GM23248 (cell line): ENCODE measurements around the gene DPH1.

Source experiments
- EZH2 ChIP-seq: fragments of 200-600 bp; sonication (generic); IDR thresholded peaks from 2 replicates; pipeline ENCODE4 v1.6.1; 2018; ENCODE audit warnings: antibody characterized with exemption, mild to moderate bottlenecking; ENCODE audit not compliant: insufficient read depth, poor library complexity, severe bottlenecking
- EZH2phosphoT487 ChIP-seq: fragments of 200-600 bp; sonication (generic); IDR thresholded peaks from 2 replicates; pipeline ENCODE4 v1.6.1; 2018; ENCODE audit warnings: antibody characterized with exemption, moderate library complexity, mild to moderate bottlenecking, low read depth; ENCODE audit not compliant: insufficient read depth

DNA sequence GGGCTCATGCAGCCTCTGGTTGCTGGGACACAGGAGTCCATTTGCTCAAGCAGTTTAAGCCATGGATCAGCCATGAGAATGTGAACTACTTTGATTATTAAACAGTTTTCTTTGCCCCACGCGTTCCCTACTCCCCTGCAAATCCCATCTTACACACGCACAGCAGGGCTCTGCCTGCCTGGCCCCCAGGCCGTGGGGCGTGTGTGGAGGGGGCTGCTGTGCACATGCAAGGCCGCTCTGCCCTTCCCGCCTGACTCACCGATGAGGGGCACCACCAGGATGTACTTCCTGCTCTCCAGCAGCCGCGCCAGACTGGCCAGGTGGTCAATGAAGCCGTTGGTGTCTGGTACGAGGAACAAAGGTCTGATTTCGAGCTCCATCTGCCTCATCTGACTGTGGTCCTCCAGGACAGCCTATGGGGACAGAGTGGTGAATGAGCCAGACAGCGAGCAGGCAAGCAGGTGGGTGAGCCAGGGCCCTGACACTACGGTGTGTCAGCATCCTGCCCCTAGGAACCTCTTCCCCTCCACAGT, 38.6 kb downstream of the DPH1 start:
- TF ChIP-seq EZH2phosphoT487 = no peak
- no peak for TF ChIP-seq EZH2
